HAP-1 (cell line): ENCODE measurements around the gene SUSD5.
"Not testable (repeated sequence)": the region's sequence is repeated elsewhere in the genome, so short reads cannot be mapped to it uniquely, and the experiment has no call there.

Experiments used
- DNase-seq, 2 experiments: peaks; one replicate each; pipeline ENCODE4 v3.0.0-alpha.2; 2016 to 2020; ENCODE audit warnings: low spot score in 2 of 2
- H3K27me3 ChIP-seq: fragments of 250-450 bp; sonication (Bioruptor Pico); 2 replicates; pipeline ENCODE4 v1.5.1; 2020; ENCODE audit warnings: low read depth, mild to moderate bottlenecking, moderate library complexity
- H3K36me3 ChIP-seq: fragments of 250-450 bp; sonication (Bioruptor Pico); replicated peaks from 2 replicates; pipeline ENCODE4 v1.5.1; 2020; ENCODE audit warnings: mild to moderate bottlenecking
- H3K4me1 ChIP-seq: fragments of 250-450 bp; sonication (Bioruptor Pico); 2 replicates; pipeline ENCODE4 v1.5.1; 2020; ENCODE audit warnings: mild to moderate bottlenecking
- H3K4me3 ChIP-seq: fragments of 250-450 bp; sonication (Bioruptor Pico); 2 replicates; pipeline ENCODE4 v1.5.1; 2020; ENCODE audit warnings: mild to moderate bottlenecking, moderate library complexity
- H3K9me3 ChIP-seq: fragments of 250-450 bp; sonication (Bioruptor Pico); 2 replicates; pipeline ENCODE4 v1.5.1; 2020; ENCODE audit warnings: mild to moderate bottlenecking, moderate library complexity
- in situ Hi-C: fragments of 300-500 bp; cut with MboI; formaldehyde crosslinking; loops from 3 replicates; pipeline ENCODE4 v1.14.3; 2020; ENCODE audit warnings: low sequenced_read_pairs, inconsistent platforms, mixed read lengths

Gene SUSD5

GRCh38 chr3:33181229-33181628, 37.4 kb downstream of the SUSD5 start:
- DNase-seq: no peak
- H3K4me3 ChIP-seq: no peak overlapping the region
- no peaks in the 10 kb centered on the region for H3K36me3 ChIP-seq
- H3K4me1 ChIP-seq: no peaks in the 10 kb centered on the region
- no peaks in the 10 kb centered on the region for H3K27me3 ChIP-seq
- 0 out of 2 replicates have a peak, but pooled peaks cover 3% of the 10 kb centered on the region for H3K9me3 ChIP-seq
- in situ Hi-C loops: no loop called here

GRCh38 chr3:33179132-33179531, 39.5 kb downstream of the SUSD5 start:
- in situ Hi-C loops: no loop called here
- no peak for DNase-seq

GRCh38 chr3:33174711-33175414, 43.7 kb downstream of the SUSD5 start:
- in situ Hi-C loops: no loop called here
- Histone ChIP-seq H3K4me1 (no peaks in the 10 kb centered on the region), H3K9me3 (0 out of 2 replicates have a peak, but pooled peaks cover 3% of the 10 kb centered on the region), H3K4me3 (no peak overlapping the region), H3K36me3 (no peaks in the 10 kb centered on the region), H3K27me3 (no peaks in the 10 kb centered on the region)
- DNase-seq: no peak

More at GRCh38 chr3:33179132-33179531, 39.5 kb downstream of the SUSD5 start:
- H3K36me3 ChIP-seq: no peaks in the 10 kb centered on the region
- 0 out of 2 replicates have a peak, but pooled peaks cover 3% of the 10 kb centered on the region for H3K9me3 ChIP-seq
- H3K27me3 ChIP-seq: no peaks in the 10 kb centered on the region
- no peak overlapping the region for H3K4me3 ChIP-seq
- H3K4me1 ChIP-seq: no peaks in the 10 kb centered on the region

- Histone ChIP-seq H3K27me3 (no peaks in the 10 kb centered on the region), H3K36me3 (no peaks in the 10 kb centered on the region), H3K9me3 (no peaks in the 10 kb centered on the region), H3K4me1 (no peaks in the 10 kb centered on the region), H3K4me3 (no peak overlapping the region)
- DNase-seq: no peak
- in situ Hi-C loops: no loop called here
These were observed 44.5 kb downstream of the SUSD5 start for GRCh38 chr3:33174095-33174494.

- Histone ChIP-seq H3K36me3 (no peaks in the 10 kb centered on the region), H3K4me1 (no peaks in the 10 kb centered on the region), H3K27me3 (no peaks in the 10 kb centered on the region), H3K4me3 (no peak overlapping the region), H3K9me3 (no peaks in the 10 kb centered on the region)
- no peak for DNase-seq
- in situ Hi-C loops: no loop called here
These were observed 44.9 kb downstream of the SUSD5 start for GRCh38 chr3:33173672-33174071.

- Histone ChIP-seq H3K4me3 (no peak overlapping the region), H3K4me1 (no peaks in the 10 kb centered on the region), H3K36me3 (no peaks in the 10 kb centered on the region), H3K9me3 (no peaks in the 10 kb centered on the region), H3K27me3 (no peaks in the 10 kb centered on the region)
- no peak for DNase-seq
- in situ Hi-C loops: no loop called here
These were observed 45.5 kb downstream of the SUSD5 start for GRCh38 chr3:33173103-33173502.

- Histone ChIP-seq H3K9me3 (no peaks in the 10 kb centered on the region), H3K4me1 (no peaks in the 10 kb centered on the region), H3K4me3 (no peak overlapping the region), H3K36me3 (no peaks in the 10 kb centered on the region), H3K27me3 (no peaks in the 10 kb centered on the region)
- in situ Hi-C loops: no loop called here
- no peak for DNase-seq
These were observed 47.0 kb downstream of the SUSD5 start for GRCh38 chr3:33171580-33171979.

GRCh38 chr3:33170531-33170930, 48.1 kb downstream of the SUSD5 start:
- DNase-seq: no peak
- in situ Hi-C loops: no loop called here
- H3K9me3 ChIP-seq: no peaks in the 10 kb centered on the region
- no peaks in the 10 kb centered on the region for H3K36me3 ChIP-seq
- no peaks in the 10 kb centered on the region for H3K4me1 ChIP-seq
- H3K4me3 ChIP-seq: no peak overlapping the region
- no peaks in the 10 kb centered on the region for H3K27me3 ChIP-seq

GRCh38 chr3:33167716-33168336, 50.8 kb downstream of the SUSD5 start:
- no peak for DNase-seq
- H3K27me3 ChIP-seq: no peaks in the 10 kb centered on the region
- H3K36me3 ChIP-seq: no peaks in the 10 kb centered on the region
- no peaks in the 10 kb centered on the region for H3K4me1 ChIP-seq
- no peaks in the 10 kb centered on the region for H3K9me3 ChIP-seq
- no peak overlapping the region for H3K4me3 ChIP-seq
- in situ Hi-C loops: no loop called here

GRCh38 chr3:33167284-33167683, 51.3 kb downstream of the SUSD5 start:
- in situ Hi-C loops: no loop called here
- no peaks in the 10 kb centered on the region for H3K9me3 ChIP-seq
- H3K36me3 ChIP-seq: no peaks in the 10 kb centered on the region
- no peak for DNase-seq
- H3K27me3 ChIP-seq: no peaks in the 10 kb centered on the region
- H3K4me1 ChIP-seq: no peaks in the 10 kb centered on the region
- H3K4me3 ChIP-seq: no peak overlapping the region

- no peak overlapping the region for H3K4me3 ChIP-seq
- H3K27me3 ChIP-seq: no peaks in the 10 kb centered on the region
- H3K36me3 ChIP-seq: no peaks in the 10 kb centered on the region
- no peaks in the 10 kb centered on the region for H3K9me3 ChIP-seq
- H3K4me1 ChIP-seq: no peaks in the 10 kb centered on the region
- DNase-seq: no peak
- in situ Hi-C loops: no loop called here
These were observed 52.5 kb downstream of the SUSD5 start for GRCh38 chr3:33166095-33166494.

GRCh38 chr3:33165372-33165771, 53.2 kb downstream of the SUSD5 start:
- Histone ChIP-seq H3K9me3 (no peaks in the 10 kb centered on the region), H3K4me3 (no peak overlapping the region), H3K27me3 (no peaks in the 10 kb centered on the region), H3K4me1 (peaks cover 4% of the 10 kb centered on the region), H3K36me3 (no peaks in the 10 kb centered on the region)
- in situ Hi-C loops: no loop called here
- no peak for DNase-seq

GRCh38 chr3:33162621-33163020, 56.0 kb downstream of the SUSD5 start:
- H3K9me3 ChIP-seq, H3K36me3 ChIP-seq, in situ Hi-C loops: not testable (repeated sequence)

GRCh38 chr3:33159981-33160380, 58.6 kb downstream of the SUSD5 start:
- no peaks in the 10 kb centered on the region for H3K9me3 ChIP-seq
- no peaks in the 10 kb centered on the region for H3K36me3 ChIP-seq
- H3K4me1 ChIP-seq: peaks cover 4% of the 10 kb centered on the region
- in situ Hi-C loops: no loop called here
- no peaks in the 10 kb centered on the region for H3K27me3 ChIP-seq
- no peak overlapping the region for H3K4me3 ChIP-seq
- DNase-seq: no peak

More at GRCh38 chr3:33162621-33163020, 56.0 kb downstream of the SUSD5 start:
- H3K4me1 ChIP-seq, DNase-seq, H3K4me3 ChIP-seq, H3K27me3 ChIP-seq: not testable (repeated sequence)
